H9 (cell line): Measurements from ENCODE around the gene DNAAF3. TPM values are rescaled to one million over a fixed set of nuclear protein-coding genes. Genes with fewer than 3 reads are reported as not detected.

Experiments used
- DNase-seq: peaks from one replicate; pipeline ENCODE4 v3.0.0-alpha.2; 2017
- H2AFZ ChIP-seq: one replicate; pipeline ENCODE4 v1.6.1; 2013; ENCODE audit warnings: mild to moderate bottlenecking, low read length, control low read depth, moderate library complexity
- H2AK5ac ChIP-seq: 2 replicates; pipeline ENCODE4 v1.6.1; 2013; ENCODE audit warnings: low read length, control low read depth, mixed read lengths; ENCODE audit not compliant: insufficient read length
- H2BK120ac ChIP-seq: one replicate; pipeline ENCODE4 v1.6.1; 2013; ENCODE audit warnings: low read depth, mild to moderate bottlenecking, low read length, control low read depth, inconsistent platforms; ENCODE audit not compliant: poor library complexity, severe bottlenecking
- H2BK12ac ChIP-seq: 2 replicates; pipeline ENCODE4 v1.6.1; 2013; ENCODE audit warnings: low read length, control low read depth, mixed read lengths, low read depth; ENCODE audit not compliant: insufficient read length
- H2BK15ac ChIP-seq: 2 replicates; pipeline ENCODE4 v1.6.1; 2013; ENCODE audit warnings: low read depth, low read length, control low read depth
- H2BK20ac ChIP-seq: one replicate; pipeline ENCODE4 v1.6.1; 2013; ENCODE audit warnings: low read depth, mild to moderate bottlenecking, low read length, control low read depth, inconsistent platforms; ENCODE audit not compliant: poor library complexity, severe bottlenecking
- H2BK5ac ChIP-seq: 2 replicates; pipeline ENCODE4 v1.6.1; 2013; ENCODE audit warnings: low read length, control low read depth, mixed read lengths; ENCODE audit not compliant: insufficient read length
- H3K14ac ChIP-seq: 2 replicates; pipeline ENCODE4 v1.6.1; 2013; ENCODE audit warnings: low read length, control low read depth; ENCODE audit not compliant: insufficient read depth
- H3K18ac ChIP-seq: 2 replicates; pipeline ENCODE4 v1.6.1; 2013; ENCODE audit warnings: low read depth, mild to moderate bottlenecking, mixed read lengths, low read length, control low read depth; ENCODE audit not compliant: insufficient read length
- H3K23ac ChIP-seq: 2 replicates; pipeline ENCODE4 v1.6.1; 2013; ENCODE audit warnings: low read length, control low read depth, mixed read lengths, low read depth; ENCODE audit not compliant: insufficient read length
- H3K23me2 ChIP-seq: 2 replicates; pipeline ENCODE4 v1.6.1; 2013; ENCODE audit warnings: low read depth, mild to moderate bottlenecking, mixed read lengths, low read length, control low read depth; ENCODE audit not compliant: insufficient read length, poor library complexity, severe bottlenecking
- H3K27ac ChIP-seq: 2 replicates; pipeline ENCODE4 v1.5.1; 2013; ENCODE audit warnings: low read length, control low read depth, mixed read lengths, low read depth; ENCODE audit not compliant: insufficient read length
- H3K27me3 ChIP-seq: 2 replicates; pipeline ENCODE4 v1.6.1; 2013; ENCODE audit warnings: low read length, control low read depth, inconsistent platforms; ENCODE audit not compliant: insufficient read depth
- H3K4ac ChIP-seq: 2 replicates; pipeline ENCODE4 v1.6.1; 2013; ENCODE audit warnings: low read depth, mild to moderate bottlenecking, control low read depth, inconsistent platforms, low read length, moderate library complexity
- H3K4me1 ChIP-seq: 2 replicates; pipeline ENCODE4 v1.6.1; 2013; ENCODE audit warnings: low read length, control low read depth, inconsistent platforms; ENCODE audit not compliant: insufficient read depth
- H3K4me2 ChIP-seq: 2 replicates; pipeline ENCODE4 v1.6.1; 2013; ENCODE audit warnings: low read length, control low read depth, mixed read lengths; ENCODE audit not compliant: insufficient read length, insufficient read depth
- H3K56ac ChIP-seq: 2 replicates; pipeline ENCODE4 v1.6.1; 2013; ENCODE audit warnings: low read depth, mild to moderate bottlenecking, mixed read lengths, low read length, control low read depth; ENCODE audit not compliant: insufficient read length
- H3K79me1 ChIP-seq: 2 replicates; pipeline ENCODE4 v1.6.1; 2013; ENCODE audit warnings: low read depth, mild to moderate bottlenecking, moderate library complexity, low read length, control low read depth, inconsistent platforms; ENCODE audit not compliant: insufficient read depth, poor library complexity, severe bottlenecking
- H3K79me2 ChIP-seq: 2 replicates; pipeline ENCODE4 v1.6.1; 2013; ENCODE audit warnings: low read length, control low read depth, inconsistent platforms; ENCODE audit not compliant: insufficient read depth
- H3K9ac ChIP-seq: 2 replicates; pipeline ENCODE4 v1.6.1; 2013; ENCODE audit warnings: low read length, control low read depth, mixed read lengths; ENCODE audit not compliant: insufficient read length; ENCODE audit errors: extremely low read depth
- H3K9me3 ChIP-seq: one replicate; pipeline ENCODE4 v1.6.1; 2013; ENCODE audit warnings: low read depth, low read length, inconsistent platforms; ENCODE audit not compliant: control insufficient read depth
- H3T11ph ChIP-seq: one replicate; pipeline ENCODE4 v1.6.1; 2013; ENCODE audit warnings: mild to moderate bottlenecking, low read length, control low read depth, inconsistent platforms
- H4K20me1 ChIP-seq: one replicate; pipeline ENCODE4 v1.6.1; 2013; ENCODE audit not compliant: control insufficient read depth, insufficient read length, insufficient read depth
- H4K5ac ChIP-seq: 2 replicates; pipeline ENCODE4 v1.6.1; 2013; ENCODE audit warnings: low read depth, mild to moderate bottlenecking, mixed read lengths, low read length, control low read depth; ENCODE audit not compliant: insufficient read length
- H4K8ac ChIP-seq: replicated peaks from 2 replicates; pipeline ENCODE4 v1.6.1; 2013; ENCODE audit warnings: low read length, control low read depth, mixed read lengths, low read depth; ENCODE audit not compliant: insufficient read length
- H4K91ac ChIP-seq: 2 replicates; pipeline ENCODE4 v1.6.1; 2013; ENCODE audit warnings: low read depth, mild to moderate bottlenecking, moderate library complexity, mixed read lengths, low read length, control low read depth; ENCODE audit not compliant: insufficient read length
- H3K27ac Mint-ChIP-seq, 3 experiments: 2 replicates in 2 of 3; 3 replicates in 1 of 3; pipeline ENCODE4 v1.8.0; 2020 to 2021; ENCODE audit warnings: mixed read lengths in 3 of 3, mild to moderate bottlenecking in 1 of 3, moderate library complexity in 1 of 3
- H3K27me3 Mint-ChIP-seq: 2 replicates; pipeline ENCODE4 v1.8.0; 2021; ENCODE audit warnings: low read depth, mild to moderate bottlenecking, moderate library complexity, mixed read lengths
- H3K36me3 Mint-ChIP-seq, 3 experiments: 2 replicates in 2 of 3; 3 replicates in 1 of 3; pipeline ENCODE4 v1.8.0; 2020 to 2021; ENCODE audit warnings: low read depth in 3 of 3, mixed read lengths in 3 of 3; ENCODE audit not compliant: insufficient read depth in 1 of 3
- H3K4me1 Mint-ChIP-seq, 2 experiments: 2 replicates each; pipeline ENCODE4 v1.8.0; 2020; ENCODE audit warnings: mixed read lengths in 2 of 2
- H3K4me3 Mint-ChIP-seq, 2 experiments: 2 replicates in 1 of 2; 3 replicates in 1 of 2; pipeline ENCODE4 v1.8.0; 2020 to 2021; ENCODE audit warnings: mild to moderate bottlenecking in 2 of 2, mixed read lengths in 2 of 2, moderate library complexity in 1 of 2
- H3K9me3 Mint-ChIP-seq, 2 experiments: 2 replicates in 1 of 2; 3 replicates in 1 of 2; pipeline ENCODE4 v1.8.0; 2020; ENCODE audit warnings: mild to moderate bottlenecking in 2 of 2, mixed read lengths in 2 of 2, moderate library complexity in 1 of 2
- WGBS: extraction: QIAGEN DNeasy Blood & Tissue Kit; methylation state at CpG from one replicate; pipeline ENCODE4 v1.1.7; 2013; ENCODE audit warnings: missing lambda C conversion rate, low lambda C conversion rate, mixed read lengths; ENCODE audit not compliant: insufficient read length; ENCODE audit errors: extremely low coverage; 5-methylcytosine and 5-hydroxymethylcytosine counted together
- total RNA-seq: library from RNA; stranded (reverse); gene quantifications from 2 replicates; pipeline ENCODE4 v1.2.1, GENCODE V29; 2021
- TF ChIP-seq, protein P1 (sequence below): fragments of 200-600 bp; sonication (generic); conservative IDR thresholded peaks from 3 replicates; pipeline ENCODE4 v1.8.0; 2021; ENCODE audit warnings: antibody characterized with exemption, mild to moderate bottlenecking

DNAAF3 gene
- total RNA-seq, 1 experiment from 2014 or later = 4.6 TPM

DNA sequence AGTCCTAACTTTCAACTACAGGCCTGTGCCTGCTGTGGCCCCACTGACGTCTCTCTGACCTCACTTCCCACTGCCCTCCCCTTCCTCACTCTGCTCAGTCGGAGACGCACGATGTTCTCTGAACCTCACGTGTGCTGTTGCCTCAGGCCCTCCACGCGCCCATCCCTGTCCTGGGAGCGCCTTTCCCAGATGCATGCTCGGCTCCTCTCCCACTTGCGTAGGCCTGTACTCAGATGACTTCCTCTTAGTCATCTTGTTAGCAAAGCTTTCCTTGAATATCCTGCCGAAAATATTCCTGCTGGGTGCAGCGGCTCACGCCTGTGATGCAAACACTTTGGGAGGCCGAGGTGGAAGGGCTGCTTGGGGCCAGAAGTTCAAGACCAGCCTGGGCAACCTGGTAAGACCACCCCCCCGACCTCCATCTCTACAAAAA, 23.0 kb upstream of the DNAAF3 start:
- Histone ChIP-seq H2BK20ac (no peak overlapping the region), H2AFZ (no peak overlapping the region), H3K4me1 (no peaks in the 10 kb centered on the region), H3K56ac (no peak overlapping the region), H2AK5ac (no peak overlapping the region), H2BK5ac (no peak overlapping the region), H4K8ac (no peak overlapping the region), H3K23me2 (no peaks in the 10 kb centered on the region), H3K4ac (no peak overlapping the region), H4K20me1 (no peaks in the 10 kb centered on the region), H3K79me2 (no peaks in the 10 kb centered on the region), H3K27me3 (no peaks in the 10 kb centered on the region), H3K14ac (no peak overlapping the region), H4K5ac (no peak overlapping the region), H2BK120ac (no peak overlapping the region), H3K9ac (no peak overlapping the region), H3K23ac (no peak overlapping the region), H2BK15ac (no peak overlapping the region), H3K18ac (no peak overlapping the region), H3K9me3 (no peaks in the 10 kb centered on the region), H4K91ac (no peak overlapping the region), H3T11ph (no peak overlapping the region), H2BK12ac (no peak overlapping the region), H3K4me2 (no peak overlapping the region), H3K27ac (no peak overlapping the region), H3K79me1 (no peaks in the 10 kb centered on the region)
- Mint-ChIP-seq H3K4me1 (peaks cover 0 to 4% of the 10 kb centered on the region in 2 experiments; a peak in 1 of 4 replicates), H3K36me3 (no peaks in the 10 kb centered on the region), H3K4me3 (no peak overlapping the region), H3K27me3 (peaks cover 49% of the 10 kb centered on the region), H3K9me3 (no peaks in the 10 kb centered on the region; a peak in 1 of 5 replicates), H3K27ac (peak overlapping the region in 1 of 3 experiments; percentile 15; a peak in 1 of 7 replicates)
- peak; percentile 41 for DNase-seq
- whole genome bisulfite sequencing = no CpG with 5 or more reads among the region's 15 CpGs
- TF ChIP-seq, protein P1, sequence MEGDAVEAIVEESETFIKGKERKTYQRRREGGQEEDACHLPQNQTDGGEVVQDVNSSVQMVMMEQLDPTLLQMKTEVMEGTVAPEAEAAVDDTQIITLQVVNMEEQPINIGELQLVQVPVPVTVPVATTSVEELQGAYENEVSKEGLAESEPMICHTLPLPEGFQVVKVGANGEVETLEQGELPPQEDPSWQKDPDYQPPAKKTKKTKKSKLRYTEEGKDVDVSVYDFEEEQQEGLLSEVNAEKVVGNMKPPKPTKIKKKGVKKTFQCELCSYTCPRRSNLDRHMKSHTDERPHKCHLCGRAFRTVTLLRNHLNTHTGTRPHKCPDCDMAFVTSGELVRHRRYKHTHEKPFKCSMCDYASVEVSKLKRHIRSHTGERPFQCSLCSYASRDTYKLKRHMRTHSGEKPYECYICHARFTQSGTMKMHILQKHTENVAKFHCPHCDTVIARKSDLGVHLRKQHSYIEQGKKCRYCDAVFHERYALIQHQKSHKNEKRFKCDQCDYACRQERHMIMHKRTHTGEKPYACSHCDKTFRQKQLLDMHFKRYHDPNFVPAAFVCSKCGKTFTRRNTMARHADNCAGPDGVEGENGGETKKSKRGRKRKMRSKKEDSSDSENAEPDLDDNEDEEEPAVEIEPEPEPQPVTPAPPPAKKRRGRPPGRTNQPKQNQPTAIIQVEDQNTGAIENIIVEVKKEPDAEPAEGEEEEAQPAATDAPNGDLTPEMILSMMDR = no peak
